ENCODE results near the gene ABHD2.

Gene ABHD2

DNA sequence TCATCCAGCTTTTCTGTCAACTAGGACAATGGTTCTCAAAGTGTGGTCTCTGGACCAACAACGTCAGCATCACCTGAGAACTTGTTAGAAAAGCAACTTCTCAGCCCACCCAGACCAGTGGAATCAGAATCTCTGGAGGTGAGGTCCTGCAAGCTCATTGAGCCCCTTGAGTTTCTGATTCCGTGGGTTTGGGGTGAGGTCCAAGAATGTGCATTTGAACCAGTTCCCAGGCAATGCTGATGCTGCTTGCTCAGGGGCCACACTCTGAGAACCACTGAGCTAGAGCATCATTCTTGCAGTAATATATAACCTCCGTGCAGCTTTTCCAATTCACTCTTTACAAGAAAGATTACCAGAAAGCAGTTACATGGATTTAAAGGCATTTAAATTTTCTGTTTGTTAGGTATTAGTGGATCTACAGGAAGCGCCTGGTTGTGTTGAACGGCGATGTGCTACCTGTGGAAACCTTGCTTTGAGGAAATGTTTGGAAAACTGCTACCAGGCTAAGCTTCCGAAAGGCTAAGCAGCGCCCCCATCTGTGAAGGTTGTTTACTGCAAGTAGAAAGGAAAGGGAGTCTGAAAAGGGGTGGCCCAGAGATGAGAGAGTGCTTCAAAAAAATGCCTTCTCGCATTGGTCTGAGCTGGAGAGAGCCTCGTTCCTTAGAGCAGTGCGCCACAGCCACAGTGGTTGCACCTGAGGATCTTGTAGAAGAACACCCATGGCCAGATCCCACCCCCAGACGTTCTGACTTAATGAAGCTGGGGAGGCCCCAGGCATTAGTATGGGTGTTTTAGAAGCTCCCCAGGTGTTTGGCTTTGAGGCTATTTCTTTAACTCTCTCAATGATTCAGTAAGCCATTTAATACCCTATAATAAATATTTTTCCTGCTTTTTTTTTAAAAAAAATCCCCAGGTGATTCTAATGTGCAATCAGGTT lies 83.1 kb downstream of the ABHD2 start:
- DNase-seq, result peak; percentile 33

DNA sequence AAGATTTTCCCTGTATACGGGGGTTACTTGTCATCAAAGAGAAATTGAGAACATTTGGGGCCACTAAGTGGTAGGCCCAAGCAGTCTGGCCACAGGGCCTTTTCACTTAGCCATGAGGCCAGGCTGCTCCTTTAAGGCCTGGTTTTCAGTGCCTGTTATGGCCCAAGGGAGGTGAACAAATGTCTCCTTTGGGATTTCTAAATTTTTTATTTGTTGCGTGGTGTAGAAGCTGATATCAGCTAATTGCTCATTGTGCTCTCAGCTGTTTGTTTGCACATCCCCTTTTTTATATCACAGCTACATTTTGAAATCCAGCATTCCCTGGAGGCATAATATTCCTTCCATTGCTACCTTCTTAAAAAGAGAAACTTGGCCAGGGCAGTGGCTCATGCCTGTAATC lies 84.7 kb downstream of the ABHD2 start:
- no peak for DNase-seq

DNA sequence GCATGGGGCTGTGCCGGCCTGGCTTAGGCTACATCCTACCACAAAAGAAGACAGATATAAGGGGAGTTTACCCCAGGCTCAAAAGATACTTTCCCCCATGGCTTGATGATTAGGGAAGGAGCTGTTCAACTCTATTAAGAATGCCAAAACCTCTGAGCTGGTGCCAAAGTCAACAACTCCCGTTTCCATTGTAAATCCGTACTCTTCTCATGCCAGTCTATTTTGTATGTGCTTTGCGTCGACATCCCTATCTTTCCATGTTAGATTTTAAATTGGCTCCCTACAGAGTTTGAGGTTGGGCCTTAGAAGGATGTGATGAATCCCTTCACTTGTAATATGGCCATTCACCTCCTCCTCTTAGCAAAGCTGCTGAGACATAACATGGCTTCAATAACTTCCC lies 86.2 kb downstream of the ABHD2 start:
- no peak for DNase-seq

DNA sequence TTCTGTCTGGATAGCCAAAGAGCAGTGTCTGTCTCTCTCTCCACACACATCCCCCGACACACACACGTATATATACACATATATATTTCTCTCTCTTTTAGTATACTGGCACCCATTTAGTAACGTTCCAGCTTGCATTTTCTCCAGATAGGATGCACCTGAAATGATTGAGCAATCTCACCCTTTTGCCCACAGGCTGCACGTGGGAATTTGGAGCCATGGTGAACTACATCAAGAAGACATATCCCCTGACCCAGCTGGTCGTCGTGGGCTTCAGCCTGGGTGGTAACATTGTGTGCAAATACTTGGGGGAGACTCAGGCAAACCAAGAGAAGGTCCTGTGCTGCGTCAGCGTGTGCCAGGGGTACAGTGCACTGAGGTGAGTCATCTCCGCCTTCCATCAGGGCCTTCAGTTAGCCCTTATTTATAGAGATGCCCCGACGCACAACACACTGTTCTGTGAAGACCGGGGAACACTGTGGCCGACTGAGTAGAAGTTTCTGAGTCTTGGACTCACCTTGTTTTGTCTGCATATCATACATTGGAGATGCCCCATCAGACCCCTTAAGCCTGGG lies 87.4 kb downstream of the ABHD2 start:
- DNase-seq, result no peak

DNA sequence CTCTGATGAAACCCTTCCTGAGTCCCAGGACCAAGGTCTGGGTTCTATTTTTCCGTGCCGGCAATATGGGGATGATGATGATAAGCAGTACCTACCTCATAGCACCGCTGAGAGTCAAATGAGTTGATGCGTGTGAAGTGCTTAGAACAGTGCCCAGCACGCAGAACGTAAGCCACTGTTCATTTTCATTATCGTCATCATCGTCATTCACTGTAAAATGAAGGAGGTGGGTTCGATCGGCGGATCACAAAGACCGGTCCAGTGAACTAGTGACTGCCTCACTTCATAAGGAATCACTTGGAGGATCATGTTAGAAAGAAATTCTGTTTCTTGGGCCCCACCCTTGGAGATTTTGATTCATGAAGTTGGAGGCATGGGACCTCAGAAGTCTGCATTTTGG lies 88.9 kb downstream of the ABHD2 start:
- DNase-seq, result no peak

DNA sequence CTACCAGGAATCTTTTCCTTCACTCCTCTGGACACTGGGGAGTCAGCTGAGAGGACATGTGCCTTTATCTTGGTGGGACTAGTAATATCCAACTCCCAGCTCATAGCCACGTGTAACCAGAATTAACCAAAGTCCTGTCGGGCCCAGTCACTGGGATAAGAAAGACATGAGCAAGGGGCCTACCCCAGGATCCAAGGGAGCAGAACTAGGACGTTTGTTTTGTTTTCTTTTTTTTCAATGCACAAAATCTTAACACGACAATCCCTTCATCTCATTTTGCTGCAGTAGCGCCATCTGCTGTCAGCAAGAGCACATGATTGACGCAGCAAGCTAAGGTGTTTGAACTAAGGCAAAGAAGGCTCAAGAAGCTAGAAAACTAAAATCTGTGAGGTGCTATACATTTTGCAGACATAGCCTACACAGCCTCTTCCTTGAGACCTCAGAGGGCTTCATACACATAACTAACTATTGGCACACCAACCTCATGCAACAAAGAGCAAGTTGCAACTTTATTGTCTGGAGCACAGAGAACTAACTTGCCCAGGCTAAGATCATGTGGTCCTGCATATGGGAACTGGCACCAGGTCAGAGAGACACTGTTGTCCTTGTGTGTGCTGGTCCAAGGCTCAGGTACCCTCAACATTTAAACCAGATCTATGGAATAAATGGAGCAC lies 89.5 kb downstream of the ABHD2 start:
- peak; percentile 67 for DNase-seq

DNA sequence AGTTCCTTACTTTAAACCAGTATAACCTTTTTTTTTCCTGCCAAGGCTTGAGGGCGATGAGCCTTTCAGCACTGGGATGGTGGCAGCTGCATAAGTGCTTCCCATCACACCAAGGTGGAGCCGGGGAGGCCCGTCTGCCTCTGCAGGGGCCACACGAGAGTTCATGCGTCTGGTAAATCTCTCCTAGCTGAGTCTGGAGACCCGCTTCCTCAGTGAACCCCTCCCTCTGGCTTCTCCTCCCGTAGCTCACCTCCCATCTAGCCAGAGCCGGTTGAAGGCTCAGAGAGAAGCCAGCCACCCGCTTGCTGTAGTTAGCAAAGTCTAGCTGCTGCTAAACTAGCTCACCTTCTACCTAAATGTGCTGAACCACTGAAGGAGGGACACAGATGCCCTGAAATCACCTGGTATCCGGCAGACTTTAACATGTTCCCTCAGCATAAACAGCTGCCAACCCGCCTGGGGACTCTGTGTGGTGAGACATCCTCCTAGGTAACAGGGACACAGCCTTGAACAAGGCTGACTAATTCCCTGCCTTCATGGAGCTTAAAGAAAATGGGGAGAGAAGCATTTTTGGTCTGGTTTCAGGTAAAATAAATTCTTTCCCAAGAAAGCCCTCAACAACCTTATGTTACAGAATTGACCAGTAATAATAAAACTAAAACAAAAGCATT lies 90.2 kb downstream of the ABHD2 start:
- no peak for DNase-seq

DNA sequence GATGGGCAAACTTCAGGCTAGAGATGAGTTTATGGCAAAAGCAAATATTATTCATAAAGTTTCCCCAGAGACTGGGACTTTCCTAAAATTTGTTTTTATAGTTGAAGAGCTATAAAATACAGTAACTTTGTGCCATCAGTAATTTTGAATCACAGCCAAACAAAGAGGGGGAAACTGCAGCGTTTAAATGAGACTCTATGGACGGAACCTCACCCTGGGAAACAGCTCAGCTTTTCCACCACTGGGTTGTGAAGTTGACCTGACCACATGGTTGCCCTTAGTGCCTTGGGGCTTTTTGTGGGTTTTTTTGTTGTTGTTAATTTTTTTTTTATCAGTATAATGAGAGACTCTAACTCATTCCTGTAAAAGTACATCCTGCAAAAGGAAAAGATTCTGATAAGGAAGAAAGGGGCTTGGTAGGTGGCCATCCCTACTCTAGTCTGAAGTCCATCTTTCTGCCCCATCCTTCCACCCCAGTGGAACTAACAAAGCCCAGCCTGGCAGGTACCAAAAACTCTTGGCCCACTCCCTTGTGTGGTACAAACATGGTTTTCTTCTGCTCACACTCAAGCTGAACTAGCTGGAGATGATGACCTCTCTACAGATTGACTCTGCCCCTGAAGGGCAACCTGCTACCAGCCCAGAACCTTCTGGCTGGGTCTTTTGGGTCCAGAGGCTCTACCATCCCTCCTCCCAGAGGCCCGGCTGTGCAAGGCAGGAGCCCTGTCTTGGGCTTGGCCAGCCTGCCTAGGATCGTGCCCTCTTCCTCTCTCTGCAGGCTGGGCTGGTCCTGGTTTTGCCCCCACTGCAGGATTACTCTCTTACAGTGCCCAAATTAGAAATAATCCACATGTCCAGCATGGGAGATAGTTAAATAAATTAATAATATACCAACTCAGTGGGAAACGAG lies 92.0 kb downstream of the ABHD2 start:
- peak; percentile 41 for DNase-seq

DNA sequence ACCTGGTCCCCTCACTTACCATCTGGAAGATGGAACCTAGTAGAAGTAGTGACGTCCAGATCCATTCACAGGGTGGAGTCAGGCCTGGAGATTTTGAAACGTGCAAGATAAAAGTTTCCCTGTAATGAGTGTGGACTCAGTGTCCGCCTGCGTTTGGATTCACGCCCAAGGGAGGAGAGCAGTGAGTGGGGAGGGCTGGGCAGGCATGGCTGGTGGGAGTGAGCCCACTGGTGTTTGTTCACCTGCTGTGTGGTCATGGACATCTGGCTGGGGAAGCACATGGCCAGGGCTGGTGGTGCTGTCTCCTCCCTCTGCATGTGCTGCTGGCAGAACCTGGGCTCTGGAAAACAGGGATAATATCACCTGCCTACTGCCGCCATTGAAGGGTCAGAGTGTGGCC lies 96.1 kb downstream of the ABHD2 start:
- DNase-seq, result no peak

DNA sequence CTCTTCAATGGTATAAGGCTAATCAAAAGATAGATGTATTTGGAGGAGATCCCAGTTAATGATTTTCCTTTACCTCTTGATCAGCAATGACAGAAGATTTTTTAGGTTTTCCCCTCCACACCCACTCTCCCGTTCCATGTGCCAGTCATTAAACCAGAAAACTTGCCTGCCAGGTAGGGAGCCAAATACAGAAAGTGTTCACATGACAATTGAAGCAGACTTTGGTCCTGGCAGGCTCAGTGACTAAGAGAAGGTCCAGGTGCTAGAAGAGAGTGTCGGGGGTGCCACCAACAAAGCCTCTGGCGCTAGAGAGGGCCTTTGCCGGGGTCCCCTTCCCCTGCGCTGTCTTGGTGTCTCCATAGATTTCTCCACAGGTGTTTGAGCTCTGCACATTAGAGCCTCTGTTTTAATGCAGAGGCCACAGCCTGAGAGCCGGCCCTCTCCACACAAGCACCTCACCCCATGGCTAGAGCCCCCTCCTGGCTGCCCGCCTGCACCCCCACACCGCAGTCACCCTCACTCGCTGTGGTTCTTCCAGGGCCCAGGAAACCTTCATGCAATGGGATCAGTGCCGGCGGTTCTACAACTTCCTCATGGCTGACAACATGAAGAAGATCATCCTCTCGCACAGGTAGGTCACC lies 96.8 kb downstream of the ABHD2 start:
- DNase-seq, result no peak

DNA sequence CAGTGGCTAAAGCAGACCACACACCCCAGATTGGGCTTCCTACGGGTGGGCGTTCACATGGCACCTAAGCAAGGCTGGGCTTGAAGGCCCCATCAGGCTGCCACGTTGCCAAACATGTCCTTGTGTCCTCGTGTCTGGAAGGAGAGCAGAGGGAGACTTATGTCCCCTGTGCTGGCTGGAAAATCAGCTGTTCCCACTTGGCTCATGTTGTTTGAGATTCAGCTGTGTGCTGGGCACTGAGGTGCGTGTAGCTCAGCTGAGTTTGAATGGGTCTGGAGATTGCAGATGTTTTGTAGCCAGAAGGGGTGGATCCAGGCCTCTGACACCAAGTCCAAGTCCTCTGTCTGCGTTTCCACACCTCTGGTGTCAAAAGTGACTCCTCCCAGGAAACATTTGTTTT lies 98.5 kb downstream of the ABHD2 start:
- no peak for DNase-seq

DNA sequence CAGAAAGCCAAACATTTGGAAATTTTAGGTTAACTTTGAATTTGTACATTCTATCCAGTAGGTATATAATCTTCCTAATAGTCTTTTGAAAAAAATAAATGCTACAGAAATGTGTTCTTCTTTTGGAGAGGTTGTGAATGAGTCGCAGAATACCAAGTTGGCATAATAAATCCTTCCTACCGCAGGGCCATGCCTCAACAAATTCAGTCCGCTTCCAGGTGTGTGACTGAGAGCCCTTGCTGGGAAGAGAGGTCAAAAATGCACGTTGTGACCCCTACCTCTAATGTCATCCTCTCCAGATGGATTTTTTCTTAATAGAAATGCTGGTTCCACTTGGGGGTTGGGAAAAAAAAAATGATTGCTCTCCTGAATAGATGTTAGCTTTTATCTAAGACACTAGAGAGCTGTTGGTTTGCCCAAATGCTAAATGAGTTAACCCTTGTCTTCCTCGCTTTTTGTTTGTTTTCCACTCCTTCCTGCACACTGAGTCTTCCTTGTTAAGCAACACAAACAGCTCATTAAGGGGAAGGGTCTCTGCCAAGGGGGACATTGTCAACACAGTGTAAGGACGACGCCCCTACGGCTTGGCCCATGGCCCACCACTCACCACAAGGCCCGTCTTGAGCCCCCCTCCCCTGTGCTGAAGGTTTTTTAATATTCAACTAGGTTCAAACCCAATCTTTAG lies 99.2 kb downstream of the ABHD2 start:
- no peak for DNase-seq

DNA sequence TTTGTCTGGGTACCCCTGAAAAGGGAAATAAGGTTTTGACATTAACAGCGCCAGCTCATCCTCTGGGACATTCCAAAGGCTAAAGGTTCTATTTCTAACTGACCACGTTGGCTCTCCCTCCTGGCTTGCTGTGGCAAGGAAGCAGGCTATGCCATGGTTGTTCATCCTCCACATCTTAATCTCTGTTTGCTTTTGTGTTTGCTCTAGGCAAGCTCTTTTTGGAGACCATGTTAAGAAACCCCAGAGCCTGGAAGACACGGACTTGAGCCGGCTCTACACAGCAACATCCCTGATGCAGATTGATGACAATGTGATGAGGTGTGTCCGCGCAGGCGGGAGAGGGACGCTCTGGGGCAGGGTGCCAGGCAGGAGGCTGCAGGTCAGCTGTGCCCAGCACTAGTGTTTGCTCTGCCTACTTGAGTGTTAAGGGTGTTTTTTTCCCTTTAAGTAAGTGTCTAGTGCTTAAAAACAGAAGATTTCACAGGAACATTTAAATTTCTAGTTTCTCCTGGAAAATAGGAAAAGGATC lies 99.8 kb downstream of the ABHD2 start:
- DNase-seq, result no peak

DNA sequence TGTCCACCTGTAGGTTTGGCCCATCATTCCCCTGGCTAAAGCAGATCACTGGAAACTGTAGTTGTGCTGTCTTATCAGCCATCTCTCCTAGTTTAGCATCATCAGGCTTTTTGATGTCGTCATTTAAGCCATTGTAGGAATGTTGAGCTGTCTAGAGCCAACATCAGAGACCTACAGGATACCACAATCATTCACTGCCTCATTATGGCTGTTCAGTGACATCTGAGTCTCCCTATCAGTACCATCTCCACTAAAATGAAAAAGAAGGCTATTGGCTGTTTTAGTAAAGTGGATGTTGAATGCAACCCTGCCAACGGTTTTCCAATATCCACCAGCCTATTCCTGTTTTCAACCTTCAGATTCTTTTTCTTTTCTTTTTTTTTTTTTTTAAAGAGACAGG lies 103.9 kb downstream of the ABHD2 start:
- DNase-seq, result no peak

DNA sequence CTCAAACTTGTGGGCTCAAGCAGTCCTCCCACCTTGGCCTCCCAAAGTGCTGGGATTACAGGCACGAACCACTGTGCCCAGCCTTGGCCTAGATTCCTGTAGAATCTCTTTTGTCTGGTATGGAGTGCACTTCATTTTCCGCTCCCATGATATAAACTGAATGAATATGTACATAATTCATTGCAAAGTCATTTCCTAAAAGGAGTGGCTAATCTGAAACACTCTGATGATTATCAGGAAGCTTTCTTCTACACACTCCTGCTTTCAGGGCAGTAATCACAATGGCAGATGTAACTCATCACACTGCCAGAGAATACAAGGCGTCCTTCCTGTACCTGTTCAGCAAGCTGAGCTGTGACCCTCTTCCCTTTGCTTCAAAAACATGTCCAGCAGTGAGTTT lies 104.5 kb downstream of the ABHD2 start:
- no peak for DNase-seq

DNA sequence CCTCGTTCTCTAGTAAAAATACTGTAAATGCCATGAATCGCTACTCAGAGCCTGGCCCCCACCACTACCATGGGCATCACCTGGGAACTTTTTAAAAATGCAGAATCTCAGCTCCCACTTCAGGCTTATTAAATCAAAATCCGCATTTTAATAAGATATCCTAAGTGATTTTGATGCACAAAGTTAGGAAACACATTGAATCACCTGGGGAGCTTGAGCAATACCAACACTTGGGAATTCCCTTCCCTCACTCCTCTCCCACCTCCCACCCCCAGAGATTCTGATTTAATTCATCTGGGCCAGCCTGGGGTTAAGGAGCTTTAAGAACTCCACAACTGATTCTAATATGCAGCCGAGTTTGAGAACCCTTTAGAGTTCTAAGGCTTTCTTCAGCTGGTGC lies 106.4 kb downstream of the ABHD2 start:
- no peak for DNase-seq

DNA sequence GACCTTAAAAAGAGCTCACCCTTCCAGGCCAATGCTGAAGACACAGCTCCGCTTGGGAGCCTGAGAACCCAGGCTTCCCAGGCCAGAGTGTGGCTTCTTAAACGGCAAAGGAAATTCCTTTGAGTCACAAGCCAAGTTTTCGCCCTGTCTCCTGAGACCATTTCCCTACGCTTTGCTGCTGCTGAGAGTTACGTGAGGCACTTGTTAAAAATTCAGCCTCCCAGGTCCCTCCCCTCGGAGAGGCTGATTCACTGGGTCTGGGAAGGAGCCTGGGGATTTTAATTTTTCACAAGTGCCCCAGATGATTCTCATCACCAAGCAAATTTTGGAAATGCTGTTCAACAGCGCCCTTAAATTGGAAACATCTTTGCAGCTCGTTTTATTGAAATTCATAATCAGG lies 107.6 kb downstream of the ABHD2 start:
- DNase-seq, result no peak

DNA sequence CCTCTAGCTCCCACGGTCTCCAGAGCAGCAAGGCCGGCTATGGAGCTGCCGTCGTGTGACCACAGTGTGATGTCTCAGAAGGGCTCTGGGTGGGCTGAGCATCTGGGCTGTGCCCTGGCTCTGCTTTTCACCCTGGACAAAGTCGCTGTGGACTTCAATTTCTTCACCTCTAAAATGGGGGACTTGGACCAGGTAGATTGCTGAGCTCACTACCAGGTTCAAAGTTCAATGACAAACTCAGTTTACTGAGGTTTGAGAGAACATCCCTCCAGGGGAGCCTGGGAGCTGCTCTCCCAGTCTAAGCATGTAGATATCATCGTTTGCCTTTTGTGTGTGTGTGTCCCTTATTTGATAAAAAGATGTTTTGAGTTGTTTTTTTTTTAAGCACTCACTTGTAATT lies 108.0 kb downstream of the ABHD2 start:
- DNase-seq, result no peak

DNA sequence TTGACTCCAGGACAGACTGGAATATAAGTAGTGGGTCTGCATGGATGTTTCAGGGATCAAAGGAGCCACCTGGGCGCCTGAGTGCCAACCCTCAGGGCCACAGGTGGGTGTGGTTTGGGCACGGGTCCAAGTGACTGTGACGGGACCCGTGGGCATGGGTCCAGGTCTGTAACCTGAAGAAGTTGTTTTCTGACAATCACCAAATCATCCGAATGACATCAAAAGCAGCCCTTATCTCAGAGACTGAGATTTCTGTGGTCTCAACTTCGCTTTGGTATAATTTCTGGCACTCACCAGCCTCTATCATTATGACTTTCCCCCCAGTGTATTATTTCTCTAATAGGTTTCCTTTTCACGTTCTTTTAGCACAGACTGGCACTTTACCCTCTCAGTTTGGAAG lies 108.7 kb downstream of the ABHD2 start:
- DNase-seq, result peak; percentile 53

DNA sequence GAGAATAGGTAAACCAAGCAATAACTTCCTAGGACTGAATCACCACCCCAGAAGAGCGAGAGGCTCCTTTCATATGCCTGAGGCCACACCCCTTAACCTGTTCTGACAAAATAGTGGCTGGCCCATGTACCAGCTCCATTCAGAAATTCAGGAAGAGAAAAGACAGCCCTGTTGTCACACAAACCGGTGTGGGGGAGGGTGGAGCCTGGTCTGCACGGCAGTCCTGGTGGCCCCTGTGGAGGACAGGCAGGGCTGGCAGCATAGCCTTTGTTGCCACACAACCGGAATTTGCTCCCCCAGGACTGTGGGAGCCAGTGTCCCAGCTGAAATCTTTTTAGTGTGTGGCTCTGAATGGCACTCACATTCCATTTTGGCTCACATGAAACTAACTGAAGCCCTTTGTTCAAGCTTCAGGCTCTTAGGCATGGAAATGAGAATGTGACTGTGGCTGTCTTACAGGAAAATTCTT lies 109.3 kb downstream of the ABHD2 start:
- DNase-seq, result no peak

DNA sequence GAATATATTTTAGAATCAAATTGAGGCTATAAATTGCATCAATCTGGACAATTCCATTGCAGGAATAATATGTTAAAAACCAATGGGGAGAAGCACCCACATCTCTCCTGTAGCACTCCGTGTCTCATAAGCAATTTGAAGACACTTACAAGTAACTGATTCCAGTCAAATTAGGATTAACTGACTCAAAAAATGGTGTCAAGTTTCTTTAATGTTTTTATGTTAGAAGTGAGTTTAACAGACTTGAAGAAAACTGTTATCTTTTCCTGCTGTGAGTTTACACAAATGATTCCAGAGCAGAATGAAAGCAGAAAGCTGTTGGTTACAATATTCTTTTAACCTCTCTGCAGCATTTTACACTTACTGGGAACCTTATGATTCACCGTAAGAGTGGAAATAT lies 109.9 kb downstream of the ABHD2 start:
- no peak for DNase-seq

Measured in activated naive CD4-positive, alpha-beta T cell treated with Interleukin-2 at 50 U/mL for 16 hours (primary cell).